ENCODE measurements around the gene DEF6.
A peak's percentile ranks its signal among the peaks of the same experiment; 100 is the strongest.
"Not testable (repeated sequence)": the region's sequence is repeated elsewhere in the genome, so short reads cannot be mapped to it uniquely, and the experiment has no call there.

The DEF6 gene

GRCh38 chr6:35311390-35312075 is 13.9 kb downstream of the DEF6 start:
- no peak for DNase-seq (ENCODE audit: low read depth, low spot score)

GRCh38 chr6:35312076-35312800 is 14.6 kb downstream of the DEF6 start:
- no peak for DNase-seq (ENCODE audit: low read depth, low spot score)

GRCh38 chr6:35312807-35313206 is 15.2 kb downstream of the DEF6 start:
- DNase-seq (ENCODE audit: low read depth, low spot score) = no peak

GRCh38 chr6:35317483-35318195 is 20.0 kb downstream of the DEF6 start:
- no peak for DNase-seq (ENCODE audit: low read depth, low spot score)

- peak; percentile 46 for DNase-seq (ENCODE audit: low read depth, low spot score)
These were observed 20.9 kb downstream of the DEF6 start for GRCh38 chr6:35318196-35319171.

GRCh38 chr6:35319346-35320030 is 21.9 kb downstream of the DEF6 start:
- no peak for DNase-seq (ENCODE audit: low read depth, low spot score)

GRCh38 chr6:35320031-35320410 is 22.4 kb downstream of the DEF6 start:
- no peak for DNase-seq (ENCODE audit: low read depth, low spot score)

- no peak for DNase-seq (ENCODE audit: low read depth, low spot score)
These were observed 23.5 kb downstream of the DEF6 start for GRCh38 chr6:35321091-35321490.

GRCh38 chr6:35327349-35328027 is 29.9 kb downstream of the DEF6 start:
- no peak for DNase-seq (ENCODE audit: low read depth, low spot score)

GRCh38 chr6:35328108-35328723 is 30.6 kb downstream of the DEF6 start:
- no peak for DNase-seq (ENCODE audit: low read depth, low spot score)

- DNase-seq (ENCODE audit: low read depth, low spot score) = not testable (repeated sequence)
These were observed 31.3 kb downstream of the DEF6 start for GRCh38 chr6:35328965-35329364.

- DNase-seq (ENCODE audit: low read depth, low spot score) = no peak
These were observed 33.0 kb downstream of the DEF6 start for GRCh38 chr6:35330541-35331119.

- not testable (repeated sequence) for DNase-seq (ENCODE audit: low read depth, low spot score)
These were observed 34.7 kb downstream of the DEF6 start for GRCh38 chr6:35332074-35332887.

GRCh38 chr6:35341557-35341956 is 43.9 kb downstream of the DEF6 start:
- no peak for DNase-seq (ENCODE audit: low read depth, low spot score)

- DNase-seq (ENCODE audit: low read depth, low spot score) = peak; percentile 88
These were observed 44.9 kb downstream of the DEF6 start, which contains the start of gene PPARD for GRCh38 chr6:35342258-35343091. PPARD (plus strand) TSS chr6:35342558; CDS start chr6:35411088, 68,530 bp downstream.

GRCh38 chr6:35343092-35343834 is 45.6 kb downstream of the DEF6 start:
- DNase-seq (ENCODE audit: low read depth, low spot score) = no peak

Measured in brain pericyte (primary cell).